ENCODE data around the gene LMNTD2.

Gene LMNTD2

DNA sequence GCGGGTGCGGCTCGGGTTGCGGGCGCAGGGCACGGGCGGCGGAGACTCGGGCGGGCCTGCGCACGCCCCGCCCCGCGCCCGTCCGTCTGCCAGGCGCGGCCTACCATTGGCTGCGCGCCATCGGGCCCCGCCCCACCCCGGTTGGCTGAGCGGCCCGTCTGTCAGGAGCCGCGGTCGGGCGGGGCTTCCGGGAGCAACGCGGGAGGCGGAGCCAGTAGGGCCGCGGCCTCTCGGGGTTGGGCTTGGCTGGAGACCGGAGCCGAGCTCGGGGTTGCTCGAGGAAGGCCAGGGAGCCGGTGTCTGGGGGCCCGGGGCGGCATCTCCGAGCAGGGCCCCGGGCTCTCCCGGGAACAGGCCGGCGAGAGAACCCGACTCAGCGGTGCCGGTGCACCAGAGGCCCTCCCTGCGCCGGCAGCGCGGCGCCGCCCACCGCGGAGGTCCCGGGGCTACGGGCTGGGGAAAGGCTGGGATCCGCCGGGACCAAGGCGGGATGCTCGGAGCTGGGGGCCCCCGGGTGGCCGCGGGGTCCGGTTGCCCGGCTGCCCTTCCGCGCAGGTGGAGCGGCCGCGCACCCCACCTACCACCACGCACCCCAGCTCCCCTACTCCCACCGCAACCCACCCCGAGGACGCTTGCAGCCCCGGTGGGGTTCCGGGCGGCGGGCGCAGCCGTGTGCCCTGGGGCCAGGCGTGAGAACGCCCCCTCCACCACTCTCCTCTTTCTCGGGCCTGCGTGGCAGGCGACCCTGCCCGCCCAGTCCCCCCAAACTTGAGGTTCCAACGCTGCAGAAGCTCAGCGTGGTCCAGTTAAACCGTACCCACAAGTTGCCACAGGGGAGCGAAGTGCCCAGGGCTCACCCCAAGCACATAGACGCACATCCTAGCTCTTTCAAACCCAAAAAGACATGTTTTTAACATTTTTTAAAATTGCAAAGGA, 24.8 kb downstream of the LMNTD2 start, which contains the start of gene HRAS:
Gene HRAS, minus strand, starts transcription at position 58 of the 936 bp plus-strand sequence.
- peak; percentile 94 to 97 for DNase-seq (ENCODE audit: low read depth in 2 of 2)
- H3K4me3 ChIP-seq (replicated peaks in 1 of 2; ENCODE audit: low read depth in 2 of 2, low read length in 2 of 2) = peak within 1 kb of the TSS; percentile 80
- TF ChIP-seq, protein P1, sequence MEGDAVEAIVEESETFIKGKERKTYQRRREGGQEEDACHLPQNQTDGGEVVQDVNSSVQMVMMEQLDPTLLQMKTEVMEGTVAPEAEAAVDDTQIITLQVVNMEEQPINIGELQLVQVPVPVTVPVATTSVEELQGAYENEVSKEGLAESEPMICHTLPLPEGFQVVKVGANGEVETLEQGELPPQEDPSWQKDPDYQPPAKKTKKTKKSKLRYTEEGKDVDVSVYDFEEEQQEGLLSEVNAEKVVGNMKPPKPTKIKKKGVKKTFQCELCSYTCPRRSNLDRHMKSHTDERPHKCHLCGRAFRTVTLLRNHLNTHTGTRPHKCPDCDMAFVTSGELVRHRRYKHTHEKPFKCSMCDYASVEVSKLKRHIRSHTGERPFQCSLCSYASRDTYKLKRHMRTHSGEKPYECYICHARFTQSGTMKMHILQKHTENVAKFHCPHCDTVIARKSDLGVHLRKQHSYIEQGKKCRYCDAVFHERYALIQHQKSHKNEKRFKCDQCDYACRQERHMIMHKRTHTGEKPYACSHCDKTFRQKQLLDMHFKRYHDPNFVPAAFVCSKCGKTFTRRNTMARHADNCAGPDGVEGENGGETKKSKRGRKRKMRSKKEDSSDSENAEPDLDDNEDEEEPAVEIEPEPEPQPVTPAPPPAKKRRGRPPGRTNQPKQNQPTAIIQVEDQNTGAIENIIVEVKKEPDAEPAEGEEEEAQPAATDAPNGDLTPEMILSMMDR (IDR thresholded peaks at IDR 0.05; ENCODE audit: low read depth, low read length) = no peak

- TF ChIP-seq, protein P1 (IDR thresholded peaks at IDR 0.05; ENCODE audit: low read depth, low read length) = no peak
- peak overlapping the region; percentile 80 for H3K4me3 ChIP-seq (replicated peaks in 1 of 2; ENCODE audit: low read depth in 2 of 2, low read length in 2 of 2)
- no peak for DNase-seq (ENCODE audit: low read depth in 2 of 2)
Measured at GRCh38 chr11:535210-535518, 25.4 kb downstream of the LMNTD2 start.

GRCh38 chr11:534396-535209, 25.9 kb downstream of the LMNTD2 start:
- DNase-seq (ENCODE audit: low read depth in 2 of 2) = peak; percentile 20 to 32
- TF ChIP-seq, protein P1 (IDR thresholded peaks at IDR 0.05; ENCODE audit: low read depth, low read length) = no peak
- peak overlapping the region; percentile 80 for H3K4me3 ChIP-seq (replicated peaks in 1 of 2; ENCODE audit: low read depth in 2 of 2, low read length in 2 of 2)

DNA sequence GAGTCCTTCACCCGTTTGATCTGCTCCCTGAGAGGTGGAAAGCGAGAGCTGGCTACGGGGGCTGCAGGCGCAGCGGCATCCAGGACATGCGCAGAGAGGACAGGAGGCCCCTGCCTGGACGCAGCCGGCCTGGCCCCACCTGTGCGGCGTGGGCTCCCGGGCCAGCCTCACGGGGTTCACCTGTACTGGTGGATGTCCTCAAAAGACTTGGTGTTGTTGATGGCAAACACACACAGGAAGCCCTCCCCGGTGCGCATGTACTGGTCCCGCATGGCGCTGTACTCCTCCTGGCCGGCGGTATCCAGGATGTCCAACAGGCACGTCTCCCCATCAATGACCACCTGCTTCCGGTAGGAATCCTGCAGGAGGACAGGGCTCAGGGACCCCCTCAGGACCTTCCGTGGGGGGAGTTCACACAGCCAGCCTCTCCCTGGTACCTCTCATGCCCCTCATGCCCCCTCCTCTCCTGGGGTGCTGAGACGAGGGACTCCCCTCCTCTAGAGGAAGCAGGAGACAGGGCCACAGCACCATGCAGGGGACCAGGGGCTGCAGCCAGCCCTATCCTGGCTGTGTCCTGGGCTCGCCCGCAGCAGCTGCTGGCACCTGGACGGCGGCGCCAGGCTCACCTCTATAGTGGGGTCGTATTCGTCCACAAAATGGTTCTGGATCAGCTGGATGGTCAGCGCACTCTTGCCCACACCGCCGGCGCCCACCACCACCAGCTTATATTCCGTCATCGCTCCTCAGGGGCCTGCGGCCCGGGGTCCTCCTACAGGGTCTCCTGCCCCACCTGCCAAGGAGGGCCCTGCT, 26.7 kb downstream of the LMNTD2 start:
- DNase-seq (ENCODE audit: low read depth in 2 of 2) = no peak
- H3K4me3 ChIP-seq (replicated peaks in 1 of 2; ENCODE audit: low read depth in 2 of 2, low read length in 2 of 2) = peak overlapping the region; percentile 80
- TF ChIP-seq, protein P1 (IDR thresholded peaks at IDR 0.05; ENCODE audit: low read depth, low read length) = no peak

DNA sequence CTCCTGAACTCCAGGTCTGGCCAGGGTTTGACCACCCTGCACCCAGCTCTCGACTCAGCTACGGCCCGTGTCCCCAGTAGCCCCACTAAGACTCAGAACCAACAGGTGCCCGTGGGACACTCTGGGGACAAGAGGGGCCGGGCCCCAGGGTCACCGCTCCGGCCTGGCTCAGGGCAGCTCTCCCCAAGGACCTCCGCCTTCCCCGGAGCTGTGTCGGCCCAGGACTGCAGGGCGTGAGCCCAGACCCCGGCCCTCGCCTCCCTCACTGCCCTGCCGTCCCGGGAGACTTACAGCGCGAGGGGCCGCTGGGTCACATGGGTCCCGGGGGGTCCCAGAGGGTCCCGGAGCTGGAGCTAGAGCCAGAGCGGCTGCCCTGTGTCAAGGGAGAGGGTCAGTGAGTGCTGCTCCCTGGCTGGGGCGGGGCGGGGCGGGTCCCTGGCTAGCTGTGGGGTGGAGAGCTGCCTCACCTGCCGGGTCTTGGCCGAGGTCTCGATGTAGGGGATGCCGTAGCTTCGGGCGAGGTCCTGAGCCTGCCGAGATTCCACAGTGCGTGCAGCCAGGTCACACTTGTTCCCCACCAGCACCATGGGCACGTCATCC, 27.5 kb downstream of the LMNTD2 start:
- no peak overlapping the region for H3K4me3 ChIP-seq (replicated peaks in 1 of 2; ENCODE audit: low read depth in 2 of 2, low read length in 2 of 2)
- TF ChIP-seq, protein P1 (IDR thresholded peaks at IDR 0.05; ENCODE audit: low read depth, low read length) = no peak
- DNase-seq (ENCODE audit: low read depth in 2 of 2) = no peak

- TF ChIP-seq, protein P1 (IDR thresholded peaks at IDR 0.05; ENCODE audit: low read depth, low read length) = no peak
- no peak for DNase-seq (ENCODE audit: low read depth in 2 of 2)
- no peak overlapping the region for H3K4me3 ChIP-seq (replicated peaks in 1 of 2; ENCODE audit: low read depth in 2 of 2, low read length in 2 of 2)
Measured at GRCh38 chr11:532527-532985, 28.0 kb downstream of the LMNTD2 start.

All from cardiac fibroblast (primary cell).